Pons (tissue), 1 donor: ENCODE data around the gene RTEL1.
"Not testable (repeated sequence)": the region's sequence is repeated elsewhere in the genome, so short reads cannot be mapped to it uniquely, and the experiment has no call there.

Experiments
- DNase-seq: peaks from one replicate; pipeline ENCODE4 v3.0.0-alpha.2; 2016; ENCODE audit warnings: low spot score

RTEL1 gene, protein sequence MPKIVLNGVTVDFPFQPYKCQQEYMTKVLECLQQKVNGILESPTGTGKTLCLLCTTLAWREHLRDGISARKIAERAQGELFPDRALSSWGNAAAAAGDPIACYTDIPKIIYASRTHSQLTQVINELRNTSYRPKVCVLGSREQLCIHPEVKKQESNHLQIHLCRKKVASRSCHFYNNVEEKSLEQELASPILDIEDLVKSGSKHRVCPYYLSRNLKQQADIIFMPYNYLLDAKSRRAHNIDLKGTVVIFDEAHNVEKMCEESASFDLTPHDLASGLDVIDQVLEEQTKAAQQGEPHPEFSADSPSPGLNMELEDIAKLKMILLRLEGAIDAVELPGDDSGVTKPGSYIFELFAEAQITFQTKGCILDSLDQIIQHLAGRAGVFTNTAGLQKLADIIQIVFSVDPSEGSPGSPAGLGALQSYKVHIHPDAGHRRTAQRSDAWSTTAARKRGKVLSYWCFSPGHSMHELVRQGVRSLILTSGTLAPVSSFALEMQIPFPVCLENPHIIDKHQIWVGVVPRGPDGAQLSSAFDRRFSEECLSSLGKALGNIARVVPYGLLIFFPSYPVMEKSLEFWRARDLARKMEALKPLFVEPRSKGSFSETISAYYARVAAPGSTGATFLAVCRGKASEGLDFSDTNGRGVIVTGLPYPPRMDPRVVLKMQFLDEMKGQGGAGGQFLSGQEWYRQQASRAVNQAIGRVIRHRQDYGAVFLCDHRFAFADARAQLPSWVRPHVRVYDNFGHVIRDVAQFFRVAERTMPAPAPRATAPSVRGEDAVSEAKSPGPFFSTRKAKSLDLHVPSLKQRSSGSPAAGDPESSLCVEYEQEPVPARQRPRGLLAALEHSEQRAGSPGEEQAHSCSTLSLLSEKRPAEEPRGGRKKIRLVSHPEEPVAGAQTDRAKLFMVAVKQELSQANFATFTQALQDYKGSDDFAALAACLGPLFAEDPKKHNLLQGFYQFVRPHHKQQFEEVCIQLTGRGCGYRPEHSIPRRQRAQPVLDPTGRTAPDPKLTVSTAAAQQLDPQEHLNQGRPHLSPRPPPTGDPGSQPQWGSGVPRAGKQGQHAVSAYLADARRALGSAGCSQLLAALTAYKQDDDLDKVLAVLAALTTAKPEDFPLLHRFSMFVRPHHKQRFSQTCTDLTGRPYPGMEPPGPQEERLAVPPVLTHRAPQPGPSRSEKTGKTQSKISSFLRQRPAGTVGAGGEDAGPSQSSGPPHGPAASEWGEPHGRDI (N-terminal part only)

DNA sequence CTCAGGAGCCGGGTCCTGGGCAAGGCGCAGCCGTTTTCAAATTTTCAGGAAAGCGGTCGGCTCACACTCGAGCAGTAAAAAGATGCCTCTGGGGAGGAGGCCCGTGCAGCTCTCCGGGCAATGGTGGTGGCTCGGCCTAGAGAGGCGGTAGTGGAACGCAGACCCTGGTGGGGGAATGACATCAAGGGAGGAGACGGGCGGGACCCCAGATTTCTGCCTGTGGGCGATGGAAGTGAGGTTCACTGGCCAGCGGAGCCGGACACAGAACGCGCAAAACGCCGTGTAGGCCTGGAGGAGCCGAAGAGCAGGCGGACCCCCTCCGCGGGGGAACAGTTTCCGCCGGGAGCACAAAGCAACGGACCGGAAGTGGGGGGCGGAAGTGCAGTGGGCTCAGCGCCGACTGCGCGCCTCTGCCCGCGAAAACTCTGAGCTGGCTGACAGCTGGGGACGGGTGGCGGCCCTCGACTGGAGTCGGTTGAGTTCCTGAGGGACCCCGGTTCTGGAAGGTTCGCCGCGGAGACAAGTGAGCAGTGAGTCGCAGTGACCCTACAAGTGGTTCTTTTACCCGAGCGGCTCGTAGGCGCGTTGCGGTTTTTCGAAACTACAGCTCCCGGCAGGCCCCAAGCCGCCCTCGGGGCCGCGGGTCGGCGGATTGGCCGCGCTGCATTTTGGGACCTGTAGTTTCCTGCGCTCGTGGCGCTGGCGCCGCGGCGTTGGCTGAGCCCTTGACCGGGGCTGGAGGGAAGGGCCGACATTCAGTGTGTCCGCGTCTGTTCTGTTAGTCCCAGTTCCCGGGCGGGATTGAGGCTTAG lies at the start of gene RTEL1:
TSS of gene RTEL1 (plus strand) at position 376 of the 812 bp plus-strand sequence. CDS start 1,091 bp downstream, outside the sequence.
- DNase-seq = peak; percentile 89

DNA sequence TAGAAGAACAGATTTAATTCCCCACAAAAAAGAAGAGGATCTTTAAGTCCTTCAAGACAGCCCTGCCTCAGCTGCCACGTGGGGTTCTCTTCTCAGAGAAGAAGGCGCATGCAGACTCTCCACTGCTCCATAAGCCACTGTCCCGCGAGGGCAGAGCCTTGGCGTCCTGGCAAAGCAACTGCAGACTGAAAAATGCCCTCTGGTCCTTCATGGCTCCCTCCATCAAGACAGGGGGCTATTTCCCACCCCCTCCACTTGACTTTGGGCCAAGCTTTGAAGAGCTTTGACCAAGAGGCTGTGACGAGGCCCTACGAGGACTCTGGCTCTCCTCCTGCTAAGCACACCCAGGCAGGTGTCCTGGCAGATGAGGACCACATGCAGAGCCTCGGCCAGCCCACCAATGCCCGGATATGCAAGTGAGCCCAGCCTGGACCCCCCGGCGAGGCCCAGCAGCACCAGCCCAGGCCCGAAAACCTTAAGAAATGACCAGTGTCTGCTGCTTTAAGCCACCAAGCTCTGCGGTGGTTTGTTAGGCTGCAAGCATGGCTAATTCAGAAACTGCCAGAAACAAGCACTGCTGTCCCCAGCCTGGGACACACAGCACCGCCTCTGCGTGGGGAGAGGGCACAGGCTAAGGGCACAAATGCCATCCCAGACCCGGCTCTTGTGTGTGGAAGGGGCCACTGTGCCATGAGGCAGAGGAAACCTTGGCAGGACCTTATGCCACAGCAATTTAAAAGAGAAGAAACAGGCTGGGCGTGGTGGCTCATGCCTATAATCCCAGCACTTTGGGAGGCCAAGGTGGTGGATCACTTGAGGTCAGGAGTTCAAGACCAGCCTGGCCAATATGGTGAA lies 47.3 kb upstream of the RTEL1 start:
- no peak for DNase-seq

DNA sequence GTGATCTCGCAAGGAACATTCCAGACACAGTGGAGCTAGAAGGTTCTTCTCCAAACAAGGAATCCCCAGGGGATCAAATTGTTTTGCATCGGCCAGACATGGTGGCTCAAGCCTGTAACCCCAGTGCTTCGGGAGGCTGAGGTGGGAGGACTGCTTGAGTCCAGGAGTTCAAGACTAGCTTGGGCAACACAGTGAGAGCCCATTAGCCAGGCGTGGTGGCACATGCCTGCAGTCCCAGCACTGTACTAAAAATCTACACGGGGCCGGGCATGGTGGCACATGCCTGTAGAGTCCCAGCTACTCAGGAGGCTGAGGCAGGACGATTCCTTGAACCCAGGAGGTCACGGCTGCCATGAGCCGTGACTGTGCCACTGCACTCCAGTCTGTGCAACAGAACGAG lies 46.5 kb upstream of the RTEL1 start:
- DNase-seq = no peak

DNA sequence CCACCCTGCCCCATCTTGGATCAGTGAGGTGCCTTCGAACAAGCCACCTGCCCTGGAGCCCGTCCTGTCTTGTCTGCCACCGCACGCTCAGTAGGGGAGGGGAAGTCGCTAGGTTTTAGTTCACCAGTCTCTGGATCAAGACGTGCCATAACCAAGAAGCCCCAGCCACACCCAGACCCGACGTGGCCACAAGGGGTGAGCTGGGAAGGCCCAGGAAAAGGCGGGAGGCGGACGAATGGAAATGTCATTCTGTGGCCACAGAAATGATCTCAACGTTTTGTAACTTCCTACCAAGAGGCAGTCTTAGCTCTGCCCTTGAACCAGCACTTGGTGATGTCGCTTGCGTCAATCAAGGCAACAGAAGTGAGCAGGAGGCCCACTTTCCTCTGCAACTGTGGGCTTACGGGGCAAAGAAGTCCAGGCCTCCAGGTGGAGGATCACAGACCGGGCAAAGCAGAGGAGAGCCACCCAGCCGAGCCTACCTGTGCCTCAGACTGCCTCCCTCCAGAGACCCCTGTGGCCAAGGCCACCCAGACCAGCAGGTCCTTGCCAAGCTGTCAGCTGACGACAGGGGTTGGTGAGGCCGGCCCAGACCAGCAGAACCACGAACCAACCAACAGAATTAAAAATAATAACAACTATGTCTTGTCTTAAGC lies 45.7 kb upstream of the RTEL1 start:
- DNase-seq = no peak

DNA sequence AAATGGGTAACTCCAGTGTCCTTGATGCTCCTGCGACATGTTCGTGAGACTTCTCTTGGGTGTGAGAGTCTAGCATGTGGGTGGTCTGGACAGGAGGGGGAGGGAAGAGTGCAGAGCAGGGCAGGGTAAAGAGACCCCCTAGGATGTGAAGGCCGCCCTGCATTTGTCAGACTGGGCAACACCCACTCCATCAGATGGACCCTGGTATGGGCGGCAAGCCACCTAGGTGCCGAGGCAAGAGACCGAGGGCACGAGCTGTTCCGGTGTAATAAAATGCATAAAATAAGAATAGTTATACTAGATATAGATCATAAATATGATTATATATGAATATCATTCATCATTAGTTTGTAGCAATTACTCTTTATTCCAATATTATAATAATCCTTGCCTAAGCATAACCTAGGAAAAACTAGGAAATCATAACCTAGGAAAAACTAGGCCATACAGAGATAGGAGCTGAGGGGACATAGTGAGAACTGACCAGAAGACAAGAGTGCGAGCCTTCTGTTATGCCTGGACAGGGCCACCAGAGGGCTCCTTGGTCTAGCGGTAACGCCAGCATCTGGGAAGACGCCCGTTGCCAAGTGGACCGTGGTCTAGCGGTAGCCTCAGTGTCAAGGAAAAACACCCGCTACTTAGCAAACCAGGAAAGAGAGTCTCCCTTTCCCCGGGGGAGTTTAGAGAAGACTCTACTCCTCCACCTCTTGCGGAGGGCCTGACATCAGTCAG lies 44.1 kb upstream of the RTEL1 start:
- DNase-seq = not testable (repeated sequence)

DNA sequence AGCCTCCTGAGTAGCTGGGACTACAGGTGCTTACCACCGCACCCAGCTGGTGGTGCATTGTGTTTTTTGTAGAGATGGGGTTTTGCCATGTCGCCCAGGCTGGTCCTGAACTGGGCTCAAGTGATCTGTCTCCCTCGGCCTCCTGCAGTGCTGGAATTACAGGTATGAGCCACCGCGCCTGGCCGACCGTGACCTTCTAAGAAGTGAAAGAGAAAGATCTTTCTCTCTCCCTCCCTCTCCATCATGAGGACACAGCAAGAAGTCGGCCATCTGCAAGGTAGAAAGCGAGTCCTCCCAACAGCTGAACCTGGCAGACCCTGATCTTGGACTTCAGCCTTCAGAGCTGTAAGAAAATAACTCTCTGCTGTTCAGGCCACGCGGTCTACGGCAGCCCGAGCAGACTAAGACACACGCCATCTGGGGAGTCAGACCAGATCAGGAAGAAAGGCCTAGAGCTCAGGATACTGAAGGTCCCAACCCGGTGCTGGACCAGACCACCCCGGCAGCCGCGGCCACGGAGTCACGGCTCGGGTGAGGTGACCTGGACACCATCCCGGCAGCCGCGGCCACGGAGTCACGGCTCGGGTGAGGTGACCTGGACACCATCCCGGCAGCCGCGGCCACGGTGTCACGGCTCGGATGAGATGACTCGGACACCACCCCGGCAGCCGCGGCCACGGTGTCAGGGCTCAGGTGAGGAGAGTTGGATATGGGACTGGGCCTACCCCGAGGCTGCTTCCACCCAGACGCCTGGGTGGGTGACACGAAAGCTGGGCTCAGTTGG lies 40.8 kb upstream of the RTEL1 start:
- no peak for DNase-seq

DNA sequence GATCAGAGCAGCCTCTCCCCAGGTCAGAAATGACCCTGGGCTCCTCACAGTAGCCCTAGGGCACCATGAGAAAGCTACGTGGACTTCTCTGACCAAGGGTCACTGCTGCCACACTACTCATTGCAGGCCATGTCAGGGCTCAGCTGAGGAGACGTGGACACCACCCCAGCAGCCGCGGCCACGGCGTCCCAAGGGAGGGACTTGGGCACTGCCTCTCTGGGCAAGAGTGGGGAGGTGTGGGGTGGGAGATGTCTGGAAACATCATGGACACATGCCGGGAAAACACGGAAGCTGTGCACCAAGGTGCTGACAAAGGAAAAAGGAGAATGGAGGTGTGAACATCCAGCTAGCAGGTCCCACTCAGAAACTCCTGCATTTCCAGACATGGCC lies 40.2 kb upstream of the RTEL1 start:
- no peak for DNase-seq

DNA sequence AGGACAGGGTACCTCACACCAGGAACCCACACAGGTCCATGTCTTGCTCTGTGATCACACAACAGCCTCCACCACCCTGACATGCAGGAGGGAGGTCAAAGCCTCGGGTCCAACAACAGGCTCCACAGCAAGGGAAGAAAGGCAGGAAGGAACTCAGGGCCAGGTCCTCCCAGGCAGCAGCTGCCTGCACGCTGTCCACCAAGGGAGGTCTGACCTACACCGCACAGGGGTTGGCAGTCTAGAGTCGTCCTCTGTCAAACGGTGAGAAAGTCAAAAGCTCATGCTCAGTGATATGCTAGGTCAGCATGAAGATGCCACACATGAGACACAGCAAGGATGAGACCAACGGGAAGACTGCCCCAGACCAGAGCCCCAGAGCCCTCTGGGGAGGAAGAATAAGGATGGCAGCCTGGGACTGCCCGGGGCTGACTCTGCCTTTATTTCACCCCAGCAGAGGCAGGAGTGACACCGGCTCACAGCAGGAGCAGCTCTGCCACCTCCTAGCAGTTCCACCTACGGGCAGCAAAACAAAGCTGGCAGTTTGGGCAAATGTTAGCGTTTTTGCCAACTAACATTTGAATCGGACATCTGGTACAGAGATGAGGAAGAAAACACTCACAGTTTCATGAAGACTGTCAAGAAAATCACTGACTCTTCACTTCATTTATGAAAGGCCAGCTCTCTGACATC lies 39.7 kb upstream of the RTEL1 start:
- no peak for DNase-seq

DNA sequence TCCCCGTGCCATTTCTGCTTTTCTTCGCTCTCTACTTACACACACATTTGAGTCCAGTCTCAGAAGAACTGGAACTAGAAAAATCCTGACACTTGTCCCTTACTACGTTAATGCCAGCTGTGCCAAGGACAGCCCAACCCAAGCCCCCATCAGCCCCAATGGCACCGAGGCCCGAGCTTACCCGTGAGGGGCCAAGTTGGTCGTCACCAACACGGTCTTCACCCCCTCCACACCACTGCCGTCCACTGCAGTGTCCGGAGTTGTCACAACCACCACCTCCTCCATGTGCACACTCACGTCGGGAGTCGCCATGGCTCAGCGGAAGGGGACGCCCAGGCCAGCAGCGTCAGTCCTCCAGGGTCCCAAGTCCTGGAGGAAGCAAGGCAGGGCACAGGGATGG lies 39.0 kb upstream of the RTEL1 start:
- no peak for DNase-seq

DNA sequence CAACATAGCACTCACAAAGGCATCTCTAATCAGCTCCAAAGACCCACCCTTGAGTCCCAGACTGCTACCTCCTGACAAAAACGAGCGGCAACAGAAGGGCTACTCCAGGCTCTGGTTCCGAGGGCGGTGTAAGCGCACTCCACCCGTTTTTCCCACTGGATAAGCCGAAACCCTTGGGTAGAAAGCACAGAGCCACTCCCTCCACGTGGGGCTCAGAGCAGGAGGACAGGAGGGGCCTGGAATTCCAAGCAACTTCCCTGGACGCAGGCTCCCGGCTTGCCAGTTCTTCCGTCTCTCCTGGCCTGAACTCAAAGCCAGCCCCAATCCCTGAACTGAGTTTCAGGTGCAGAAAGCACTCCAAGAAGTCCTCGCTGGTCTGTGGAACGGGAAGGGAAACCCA lies 38.6 kb upstream of the RTEL1 start:
- DNase-seq = no peak

DNA sequence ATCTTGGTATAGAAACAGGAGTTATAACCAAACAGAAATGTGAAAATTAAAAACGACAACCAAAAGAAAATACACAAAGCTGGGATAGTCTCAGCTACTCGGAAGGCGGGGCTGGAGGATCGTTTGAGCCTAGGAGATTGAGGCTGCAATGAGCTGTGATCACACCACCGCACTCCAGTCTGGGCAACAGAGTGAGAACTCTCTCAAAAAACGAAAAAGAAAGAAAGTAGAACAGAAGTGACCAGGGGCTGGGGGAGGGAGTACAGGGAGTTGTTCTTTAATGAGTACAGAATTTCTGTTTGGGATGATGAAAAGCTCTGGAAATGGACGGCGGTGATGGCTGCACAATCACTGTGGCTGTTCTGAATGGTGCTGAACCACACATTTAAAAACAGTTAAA lies 37.1 kb upstream of the RTEL1 start:
- DNase-seq = no peak

DNA sequence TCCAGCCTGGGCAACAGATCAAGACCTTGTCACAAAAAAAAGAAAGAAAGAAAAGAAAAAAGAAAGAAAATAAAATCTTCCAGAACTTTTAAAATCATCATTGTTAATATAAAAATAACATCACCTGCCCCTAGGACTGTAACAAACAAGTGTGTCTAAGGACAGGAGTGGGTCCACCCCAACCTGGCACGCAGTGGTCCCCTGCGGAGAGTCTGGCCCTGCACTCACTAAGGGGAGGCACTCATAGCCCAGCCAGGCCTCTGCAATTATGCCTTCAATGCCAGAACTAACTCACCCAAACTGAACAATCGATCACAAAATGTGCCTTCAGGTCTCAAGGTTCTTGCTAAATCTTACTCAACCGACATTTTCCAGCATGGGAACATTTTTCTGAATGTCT lies 36.0 kb upstream of the RTEL1 start:
- DNase-seq = no peak

DNA sequence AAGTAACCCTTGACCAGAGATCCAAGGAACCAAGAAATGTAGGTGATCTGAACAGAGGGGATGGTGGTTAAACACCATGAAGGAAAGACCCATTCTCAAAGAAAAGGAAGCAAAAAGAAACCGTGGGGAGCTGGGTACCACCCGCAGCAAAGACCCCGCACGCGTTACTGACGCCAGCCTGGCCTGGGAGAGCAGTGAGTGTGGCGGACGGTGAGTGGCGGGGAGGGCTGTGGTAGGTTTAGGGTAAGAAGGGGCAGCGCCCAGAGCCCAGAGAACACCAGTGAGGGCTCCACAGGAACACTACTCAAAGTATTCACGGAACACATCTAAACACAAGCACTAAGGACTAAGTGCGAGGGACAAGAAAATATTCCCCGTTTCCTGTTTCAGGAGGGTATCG lies 35.4 kb upstream of the RTEL1 start:
- DNase-seq = no peak

DNA sequence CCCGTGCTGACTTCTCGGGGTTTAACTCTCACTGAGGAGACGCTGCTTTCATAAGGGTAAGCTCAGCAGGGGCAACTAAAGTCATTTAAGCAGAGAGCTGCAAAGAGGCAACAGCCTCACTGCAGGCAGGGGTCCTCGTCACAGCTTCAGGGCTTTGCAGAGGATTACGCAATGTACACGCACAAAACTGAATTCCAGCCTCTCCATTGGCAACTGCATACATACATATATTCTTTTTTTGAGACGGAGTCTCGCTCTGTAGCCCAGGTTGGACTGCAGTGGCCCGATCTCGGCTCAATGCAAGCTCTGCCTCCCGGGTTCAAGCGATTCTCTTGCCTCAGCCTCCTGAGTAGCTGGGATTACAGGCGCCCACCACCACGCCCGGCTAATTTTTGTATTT lies 33.6 kb upstream of the RTEL1 start:
- DNase-seq = no peak

DNA sequence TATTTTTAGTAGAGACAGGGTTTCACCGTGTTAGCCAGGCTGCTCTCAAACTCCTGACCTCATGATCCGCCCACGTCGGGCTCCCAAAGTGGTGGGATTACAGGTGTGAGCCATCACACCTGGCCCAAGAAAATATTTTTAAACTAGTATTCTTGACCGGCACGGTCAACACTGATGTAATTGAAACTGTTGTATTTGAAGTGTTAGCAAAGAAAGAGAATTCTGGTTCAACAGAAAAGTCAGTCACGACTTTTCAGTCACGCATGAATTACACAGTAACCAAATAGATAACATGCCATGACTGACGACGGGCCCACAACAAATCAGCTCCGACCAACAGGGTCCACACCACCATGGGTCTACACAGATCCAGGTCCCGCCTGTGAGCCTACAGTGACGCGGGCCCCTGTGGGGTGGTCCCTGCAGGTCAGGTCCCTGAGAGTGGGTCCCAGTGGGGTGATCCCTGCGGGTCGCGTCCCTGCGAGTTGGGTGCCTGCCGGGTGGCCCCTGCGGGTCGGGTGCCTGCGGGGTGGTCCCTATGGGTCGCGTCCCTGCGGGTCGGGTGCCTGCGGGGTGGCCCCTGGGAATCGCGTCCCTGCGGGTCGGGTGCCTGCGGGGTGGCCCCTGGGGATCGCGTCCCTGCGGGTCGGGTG lies 32.2 kb upstream of the RTEL1 start:
- no peak for DNase-seq

DNA sequence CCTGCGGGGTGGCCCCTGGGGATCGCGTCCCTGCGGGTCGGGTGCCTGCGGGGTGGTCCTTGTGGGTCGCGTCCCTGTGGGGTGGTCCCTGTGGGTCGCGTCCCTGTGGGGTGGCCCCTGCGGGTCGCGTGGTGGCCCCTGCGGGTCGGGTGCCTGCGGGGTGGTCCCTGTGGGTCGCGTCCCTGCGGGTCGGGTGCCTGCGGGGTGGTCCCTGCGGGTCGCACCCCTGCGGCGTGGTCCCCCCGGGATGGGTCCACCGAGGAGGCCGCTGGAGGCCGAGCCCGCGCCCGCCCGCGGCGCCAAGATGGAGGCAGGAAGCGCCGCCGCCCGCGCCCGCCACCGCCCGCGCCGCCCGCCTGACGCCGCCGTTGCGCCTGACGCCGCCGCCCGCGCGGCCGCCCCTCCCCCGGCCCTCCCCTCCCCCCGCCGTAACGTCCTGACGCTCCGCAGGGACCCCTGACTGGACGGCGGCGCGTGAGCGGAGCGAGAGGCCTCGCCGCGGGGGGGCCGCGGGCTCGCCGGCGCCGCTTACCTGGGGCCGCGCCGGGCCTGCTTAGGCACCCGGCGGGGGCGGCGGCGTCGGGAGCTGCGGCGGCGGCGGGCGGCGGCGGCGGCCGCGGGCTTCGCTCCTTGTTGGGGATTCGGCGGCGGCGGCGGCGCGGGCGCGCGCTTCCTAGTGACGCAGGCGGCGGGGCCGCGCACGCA lies 31.5 kb upstream of the RTEL1 start, which contains the start of gene GMEB2:
TSS of gene GMEB2 (minus strand) at position 678 of the 705 bp plus-strand sequence. CDS start 7,704 bp downstream, outside the sequence.
- peak; percentile 71 for DNase-seq
